GM23338 (cell line): ENCODE results near the gene HTR6. TPM values are rescaled to one million over a fixed set of nuclear protein-coding genes. Genes with fewer than 3 reads are reported as not detected.

Experiments
- ATAC-seq: fragments of 200-7000 bp; cut with Tn5 transposase; 3 replicates; pipeline ENCODE4 v1.9.1; 2020
- DNase-seq: peaks from one replicate; pipeline ENCODE4 v3.0.0-alpha.2; 2015; ENCODE audit warnings: low spot score
- H2AFZ ChIP-seq: fragments of 200-600 bp; sonication (generic); 2 replicates; pipeline ENCODE4 v1.8.0; 2016; ENCODE audit warnings: antibody characterized with exemption, mild to moderate bottlenecking, moderate library complexity
- H3F3A ChIP-seq: fragments of 200-600 bp; sonication (generic); replicated peaks from 2 replicates; pipeline ENCODE4 v1.8.0; 2017; ENCODE audit warnings: antibody characterized with exemption, mixed run types, low read depth
- H3K27ac ChIP-seq: fragments of 200-600 bp; sonication (generic); 2 replicates; pipeline ENCODE4 v1.6.1; 2016; ENCODE audit warnings: low read depth
- H3K27me3 ChIP-seq: fragments of 200-600 bp; sonication (generic); 2 replicates; pipeline ENCODE4 v1.8.0; 2016; ENCODE audit warnings: mild to moderate bottlenecking, mixed run types, moderate library complexity; ENCODE audit not compliant: insufficient read depth
- H3K36me3 ChIP-seq: fragments of 200-600 bp; sonication (generic); 2 replicates; pipeline ENCODE4 v1.8.0; 2016; ENCODE audit warnings: mild to moderate bottlenecking; ENCODE audit not compliant: insufficient read depth
- H3K4me1 ChIP-seq: fragments of 200-600 bp; sonication (generic); 2 replicates; pipeline ENCODE4 v1.8.0; 2016; ENCODE audit warnings: mild to moderate bottlenecking, moderate library complexity; ENCODE audit not compliant: insufficient read depth
- H3K4me2 ChIP-seq: fragments of 200-600 bp; sonication (generic); 2 replicates; pipeline ENCODE4 v1.7.1; 2017; ENCODE audit warnings: mixed run types
- H3K4me3 ChIP-seq: fragments of 200-600 bp; sonication (generic); 2 replicates; pipeline ENCODE4 v1.6.1; 2016; ENCODE audit warnings: mixed run types
- H3K79me2 ChIP-seq: fragments of 200-600 bp; sonication (generic); replicated peaks from 2 replicates; pipeline ENCODE4 v1.8.0; 2017; ENCODE audit warnings: mild to moderate bottlenecking; ENCODE audit not compliant: insufficient read depth
- H3K9me2 ChIP-seq: fragments of 200-600 bp; sonication (generic); 2 replicates; pipeline ENCODE4 v1.8.0; 2017; ENCODE audit not compliant: insufficient read depth
- H4K20me1 ChIP-seq: fragments of 200-600 bp; sonication (generic); replicated peaks from 2 replicates; pipeline ENCODE4 v1.8.0; 2017; ENCODE audit warnings: mild to moderate bottlenecking; ENCODE audit not compliant: insufficient read depth
- H3K27ac Mint-ChIP-seq: 2 replicates; pipeline ENCODE4 v1.8.0; 2020; ENCODE audit warnings: inconsistent platforms, mild to moderate bottlenecking, moderate library complexity, mixed read lengths
- H3K27me3 Mint-ChIP-seq: 3 replicates; pipeline ENCODE4 v1.8.0; 2022; ENCODE audit warnings: low read depth, mild to moderate bottlenecking, moderate library complexity, mixed read lengths, inconsistent platforms; ENCODE audit not compliant: insufficient read depth, poor library complexity
- H3K36me3 Mint-ChIP-seq: 3 replicates; pipeline ENCODE4 v1.8.0; 2021; ENCODE audit warnings: low read depth, mild to moderate bottlenecking, inconsistent platforms, moderate library complexity, mixed read lengths
- H3K4me1 Mint-ChIP-seq: 3 replicates; pipeline ENCODE4 v1.8.0; 2020; ENCODE audit warnings: mild to moderate bottlenecking, inconsistent platforms, mixed read lengths
- H3K4me3 Mint-ChIP-seq: 3 replicates; pipeline ENCODE4 v1.8.0; 2021; ENCODE audit warnings: moderate library complexity, mild to moderate bottlenecking, inconsistent platforms, mixed read lengths
- H3K9me3 Mint-ChIP-seq: 3 replicates; pipeline ENCODE4 v1.8.0; 2020; ENCODE audit warnings: moderate library complexity, mild to moderate bottlenecking, inconsistent platforms, mixed read lengths
- CREB1 ChIP-seq: fragments of 250-450 bp; sonication (Bioruptor Pico); IDR thresholded peaks from 2 replicates; pipeline ENCODE4 v1.5.0; 2020; ENCODE audit warnings: low read depth, mild to moderate bottlenecking, moderate library complexity
- CTCF ChIP-seq, 2 experiments: fragments of 200-600 bp in 1 of 2; sonication (generic) in 1 of 2; conservative IDR thresholded peaks; 2 replicates each; pipeline versions ENCODE4 v1.5.1 to v1.6.1; 2016 to 2017; ENCODE audit warnings: antibody characterized with exemption in 2 of 2, low read depth in 2 of 2, mild to moderate bottlenecking in 2 of 2, moderate library complexity in 1 of 2
- ETS1 ChIP-seq: IDR thresholded peaks from 2 replicates; pipeline ENCODE4 v1.6.1; 2016; ENCODE audit warnings: antibody characterized with exemption
- EZH2 ChIP-seq: fragments of 200-600 bp; sonication (generic); IDR thresholded peaks from one replicate; pipeline ENCODE4 v1.8.0; 2017; ENCODE audit warnings: antibody characterized with exemption, mild to moderate bottlenecking, low read depth; ENCODE audit not compliant: unreplicated experiment
- EZH2phosphoT487 ChIP-seq: fragments of 200-600 bp; sonication (generic); IDR thresholded peaks from one replicate; pipeline ENCODE4 v1.8.1; 2018; ENCODE audit warnings: antibody characterized with exemption; ENCODE audit not compliant: unreplicated experiment
- POLR2AphosphoS5 ChIP-seq: IDR thresholded peaks from 2 replicates; pipeline ENCODE4 v1.6.1; 2016; ENCODE audit warnings: antibody characterized with exemption, low read depth
- REST ChIP-seq: IDR thresholded peaks from one replicate; pipeline ENCODE4 v1.6.1; 2018; ENCODE audit warnings: antibody characterized with exemption; ENCODE audit not compliant: unreplicated experiment
- ZNF331 ChIP-seq: fragments of 250-450 bp; sonication (Bioruptor Pico); IDR thresholded peaks from 2 replicates; pipeline ENCODE4 v1.5.0; 2020; ENCODE audit warnings: low read depth, mild to moderate bottlenecking, moderate library complexity
- polyA plus RNA-seq: library from polyadenylated mRNA; unstranded; fragments of >200 nt; fragmentation: Nextera tagmentation; extraction: Ambion mirVana; gene quantifications from 2 replicates; pipeline ENCODE4 v1.2.1, GENCODE V29; 2016
- total RNA-seq: library from RNA; depleted of rRNA; stranded (reverse); fragments of >200 nt; shearing (Covaris generic); gene quantifications from 2 replicates; pipeline ENCODE4 v1.2.3, GENCODE V29; 2014

Gene HTR6
- total and polyA plus RNA-seq, 2 experiments from 2014 or later, result 0.26 to 0.66 TPM

GRCh38 chr1:19696820-19697219, 32.1 kb downstream of the HTR6 start (continued):
- TF ChIP-seq ETS1, result no peak
- no peak for TF ChIP-seq REST
- TF ChIP-seq CTCF (conservative IDR thresholded peaks at IDR 0.05; ENCODE audit: low read depth in 2 of 2), result no peak

GRCh38 chr1:19698181-19698580, 33.5 kb downstream of the HTR6 start:
- no peak overlapping the region for H3K4me2 ChIP-seq
- H3K79me2 ChIP-seq, result no peaks in the 10 kb centered on the region
- H3K36me3 ChIP-seq, result no peaks in the 10 kb centered on the region
- H3K4me1 ChIP-seq, result no peaks in the 10 kb centered on the region
- Mint-ChIP-seq H3K4me3 (no peak overlapping the region), H3K27me3 (peaks cover 7% of the 10 kb centered on the region), H3K4me1 (no peaks in the 10 kb centered on the region), H3K36me3 (no peaks in the 10 kb centered on the region), H3K9me3 (no peaks in the 10 kb centered on the region), H3K27ac (no peak overlapping the region)
- H3K9me2 ChIP-seq, result no peaks in the 10 kb centered on the region
- H3K4me3 ChIP-seq, result no peak overlapping the region
- ATAC-seq (no peak), DNase-seq (no peak)
- no peaks in the 10 kb centered on the region for H3K27me3 ChIP-seq
- H3F3A ChIP-seq, result no peaks in the 10 kb centered on the region
- H3K27ac ChIP-seq, result no peak overlapping the region
- no peaks in the 10 kb centered on the region for H4K20me1 ChIP-seq
- no peak overlapping the region for H2AFZ ChIP-seq
- TF ChIP-seq CREB1 (CRISPR knock-in tag), result no peak
- no peak for TF ChIP-seq REST
- TF ChIP-seq ETS1, result no peak
- TF ChIP-seq EZH2phosphoT487, result no peak
- TF ChIP-seq POLR2AphosphoS5, result no peak
- no peak for TF ChIP-seq ZNF331
- TF ChIP-seq EZH2, result no peak
